Neural cell (in vitro differentiated cells): ENCODE results near the gene PLK2.

Source experiments
- CTCF ChIP-seq: fragments of 450-650 bp; IDR thresholded peaks from 2 replicates; pipeline ENCODE4 v1.5.1; 2014; ENCODE audit warnings: antibody characterized with exemption, mild to moderate bottlenecking, moderate library complexity; ENCODE audit not compliant: poor library complexity, severe bottlenecking
- EP300 ChIP-seq: fragments of 450-650 bp; conservative IDR thresholded peaks from 2 replicates; pipeline ENCODE4 v1.6.1; 2014; ENCODE audit warnings: antibody characterized with exemption, mild to moderate bottlenecking, moderate library complexity; ENCODE audit not compliant: poor library complexity, severe bottlenecking
- EZH2 ChIP-seq: fragments of 200-600, 300-800 bp; shearing (Covaris generic), sonication (generic); IDR thresholded peaks from 2 replicates; pipeline ENCODE4 v1.6.1; 2014; ENCODE audit warnings: antibody characterized with exemption, low read length, borderline replicate concordance, mild to moderate bottlenecking; ENCODE audit not compliant: insufficient read depth, poor library complexity, severe bottlenecking
- MXI1 ChIP-seq: fragments of 450-650 bp; conservative IDR thresholded peaks from 2 replicates; pipeline ENCODE4 v1.6.1; 2014; ENCODE audit warnings: antibody characterized with exemption, mild to moderate bottlenecking; ENCODE audit not compliant: poor library complexity, severe bottlenecking
- POLR2AphosphoS5 ChIP-seq: IDR thresholded peaks from 2 replicates; pipeline ENCODE4 v1.6.1; 2012
- RAD21 ChIP-seq: fragments of 450-650 bp; conservative IDR thresholded peaks from 2 replicates; pipeline ENCODE4 v1.6.1; 2014; ENCODE audit warnings: antibody characterized with exemption, mild to moderate bottlenecking, moderate library complexity
- REST ChIP-seq: IDR thresholded peaks from 2 replicates; pipeline ENCODE4 v1.6.1; 2012; ENCODE audit warnings: borderline replicate concordance
- SMC3 ChIP-seq: fragments of 450-650 bp; conservative IDR thresholded peaks from 2 replicates; pipeline ENCODE4 v1.6.1; 2014; ENCODE audit warnings: antibody characterized with exemption, mild to moderate bottlenecking, moderate library complexity; ENCODE audit not compliant: poor library complexity
- TAF1 ChIP-seq: IDR thresholded peaks from 2 replicates; pipeline ENCODE4 v1.6.1; 2012; ENCODE audit warnings: low read depth

- TF ChIP-seq CTCF (no peak), POLR2AphosphoS5 (no peak), TAF1 (no peak), RAD21 (no peak), EP300 (no peak), REST (no peak), SMC3 (no peak), MXI1 (no peak), EZH2 (no peak)
Measured at GRCh38 chr5:58455480-58455879, 4.4 kb downstream of the PLK2 start.
